MM.1S (cell line): Measurements from ENCODE around the gene RAPGEF6.
A peak's percentile ranks its signal among the peaks of the same experiment; 100 is the strongest.

Experiments used
- DNase-seq: peaks from one replicate; pipeline ENCODE4 v3.0.0-alpha.2; 2015
- H2AFZ ChIP-seq: fragments of 300-600 bp; sonication (generic); 2 replicates; pipeline ENCODE4 v1.6.0; 2016; ENCODE audit warnings: antibody characterized with exemption, low read length
- H3F3A ChIP-seq: fragments of 300-600 bp; sonication (generic); 2 replicates; pipeline ENCODE4 v1.6.1; 2016; ENCODE audit warnings: mild to moderate bottlenecking, antibody characterized with exemption, low read length, moderate library complexity, mixed read lengths; ENCODE audit not compliant: insufficient read depth
- H3K27ac ChIP-seq: fragments of 300-600 bp; sonication (generic); 2 replicates; pipeline ENCODE4 v1.5.1; 2016; ENCODE audit warnings: mild to moderate bottlenecking, low read length
- H3K27me3 ChIP-seq: fragments of 300-600 bp; sonication (generic); replicated peaks from 2 replicates; pipeline ENCODE4 v1.6.0; 2016; ENCODE audit warnings: low read length; ENCODE audit not compliant: insufficient read depth
- H3K36me3 ChIP-seq: fragments of 300-600 bp; sonication (generic); replicated peaks from 2 replicates; pipeline ENCODE4 v1.6.1; 2016; ENCODE audit warnings: mild to moderate bottlenecking, low read length, mixed read lengths; ENCODE audit not compliant: insufficient read depth
- H3K4me1 ChIP-seq: fragments of 300-600 bp; sonication (generic); 2 replicates; pipeline ENCODE4 v1.6.1; 2016; ENCODE audit warnings: low read length, mixed read lengths
- H3K4me2 ChIP-seq: fragments of 300-600 bp; sonication (generic); 2 replicates; pipeline ENCODE4 v1.6.0; 2016; ENCODE audit warnings: low read depth, low read length
- H3K4me3 ChIP-seq: fragments of 300-600 bp; sonication (generic); 2 replicates; pipeline ENCODE4 v1.5.1; 2016; ENCODE audit warnings: low read length, mixed read lengths
- H3K79me2 ChIP-seq: fragments of 300-600 bp; sonication (generic); 2 replicates; pipeline ENCODE4 v1.6.1; 2016; ENCODE audit warnings: mixed run types, low read length, mixed read lengths
- H3K9ac ChIP-seq: fragments of 300-600 bp; sonication (generic); 2 replicates; pipeline ENCODE4 v1.6.1; 2016; ENCODE audit warnings: low read length, mixed read lengths
- H3K9me2 ChIP-seq: fragments of 300-600 bp; sonication (generic); replicated peaks from 2 replicates; pipeline ENCODE4 v1.6.1; 2016; ENCODE audit warnings: mild to moderate bottlenecking, low read length, mixed read lengths; ENCODE audit not compliant: insufficient read depth
- H3K9me3 ChIP-seq: fragments of 300-600 bp; sonication (generic); replicated peaks from 2 replicates; pipeline ENCODE4 v1.6.1; 2016; ENCODE audit warnings: mild to moderate bottlenecking, low read length, mixed read lengths; ENCODE audit not compliant: insufficient read depth
- H4K20me1 ChIP-seq: fragments of 300-600 bp; sonication (generic); 2 replicates; pipeline ENCODE4 v1.6.1; 2016; ENCODE audit warnings: mild to moderate bottlenecking, low read length, moderate library complexity, mixed read lengths; ENCODE audit not compliant: insufficient read depth
- CTCF ChIP-seq: fragments of 300-600 bp; sonication (generic); IDR thresholded peaks from 2 replicates; pipeline ENCODE4 v1.5.1; 2016; ENCODE audit warnings: antibody characterized with exemption, low read length, mixed read lengths
- EZH2 ChIP-seq: fragments of 300-600 bp; sonication (generic); optimal IDR thresholded peaks from 2 replicates; pipeline ENCODE3; 2017; ENCODE audit warnings: low read depth, mild to moderate bottlenecking, antibody characterized with exemption, low read length, mixed read lengths
- EZH2phosphoT487 ChIP-seq: fragments of 300-600 bp; sonication (generic); IDR thresholded peaks from 2 replicates; pipeline ENCODE4 v1.6.1; 2018; ENCODE audit warnings: antibody characterized with exemption, low read length

The RAPGEF6 gene

GRCh38 chr5:131654309-131654708 lies 19.3 kb upstream of the RAPGEF6 start:
- H3K27me3 ChIP-seq = no peaks in the 10 kb centered on the region
- no peak for TF ChIP-seq EZH2phosphoT487
- no peak for TF ChIP-seq CTCF
- TF ChIP-seq EZH2 = no peak
- no peak overlapping the region for H3K4me2 ChIP-seq
- no peak overlapping the region for H2AFZ ChIP-seq
- H3K9me2 ChIP-seq = no peaks in the 10 kb centered on the region
- H4K20me1 ChIP-seq = no peaks in the 10 kb centered on the region
- H3F3A ChIP-seq = no peaks in the 10 kb centered on the region
- no peak overlapping the region for H3K4me3 ChIP-seq
- H3K9ac ChIP-seq = no peak overlapping the region
- H3K27ac ChIP-seq = no peak overlapping the region
- no peaks in the 10 kb centered on the region for H3K9me3 ChIP-seq
- peaks cover 4% of the 10 kb centered on the region; the same call in 1 of the 2 replicates for H3K36me3 ChIP-seq
- peaks cover 3% of the 10 kb centered on the region; the same call in 1 of the 2 replicates for H3K79me2 ChIP-seq
- no peaks in the 10 kb centered on the region for H3K4me1 ChIP-seq
- DNase-seq = no peak

- no peak for TF ChIP-seq CTCF
- no peak for TF ChIP-seq EZH2
- no peak for TF ChIP-seq EZH2phosphoT487
- peaks cover 4% of the 10 kb centered on the region; the same call in 1 of the 2 replicates for H3K4me1 ChIP-seq
- H3K36me3 ChIP-seq = no peaks in the 10 kb centered on the region
- no peak for DNase-seq
- no peak overlapping the region for H3K4me2 ChIP-seq
- no peak overlapping the region for H3K9ac ChIP-seq
- no peak overlapping the region for H3K4me3 ChIP-seq
- H3K9me2 ChIP-seq = no peaks in the 10 kb centered on the region
- H4K20me1 ChIP-seq = no peaks in the 10 kb centered on the region
- H3K27ac ChIP-seq = no peak overlapping the region
- no peaks in the 10 kb centered on the region for H3K9me3 ChIP-seq
- H2AFZ ChIP-seq = no peak overlapping the region
- peaks cover 3% of the 10 kb centered on the region; the same call in 1 of the 2 replicates for H3K79me2 ChIP-seq
- no peaks in the 10 kb centered on the region for H3K27me3 ChIP-seq
- H3F3A ChIP-seq = no peaks in the 10 kb centered on the region
Measured at GRCh38 chr5:131649161-131649560, 14.1 kb upstream of the RAPGEF6 start.

- Histone ChIP-seq H2AFZ (no peak overlapping the region), H3K9me3 (no peaks in the 10 kb centered on the region), H3K9ac (peak overlapping the region; percentile 11; the same call in 1 of the 2 replicates), H3K36me3 (no peaks in the 10 kb centered on the region; the same call in 1 of the 2 replicates), H4K20me1 (no peaks in the 10 kb centered on the region), H3K4me2 (peak overlapping the region; percentile 39; the same call in 1 of the 2 replicates), H3K4me3 (no peak overlapping the region), H3K27ac (peak overlapping the region; percentile 46; the same call in 1 of the 2 replicates), H3K79me2 (no peaks in the 10 kb centered on the region), H3K27me3 (no peaks in the 10 kb centered on the region), H3K4me1 (peaks cover 4% of the 10 kb centered on the region; the same call in 1 of the 2 replicates), H3K9me2 (no peaks in the 10 kb centered on the region), H3F3A (no peaks in the 10 kb centered on the region)
- TF ChIP-seq EZH2phosphoT487 (no peak), CTCF (peak; percentile 27; the same call in 1 of the 2 replicates), EZH2 (no peak)
- no peak for DNase-seq
Measured at GRCh38 chr5:131647048-131647769, 12.2 kb upstream of the RAPGEF6 start.
